ENCODE results near the gene UBE2E2. TPM values are rescaled to one million over a fixed set of nuclear protein-coding genes. Genes with fewer than 3 reads are reported as not detected.
"Not testable (repeated sequence)": the region's sequence is repeated elsewhere in the genome, so short reads cannot be mapped to it uniquely, and the experiment has no call there.

Gene UBE2E2
- total and polyA plus RNA-seq, 12 donors = 19.5 to 63.8 (median 52.2) TPM

DNA sequence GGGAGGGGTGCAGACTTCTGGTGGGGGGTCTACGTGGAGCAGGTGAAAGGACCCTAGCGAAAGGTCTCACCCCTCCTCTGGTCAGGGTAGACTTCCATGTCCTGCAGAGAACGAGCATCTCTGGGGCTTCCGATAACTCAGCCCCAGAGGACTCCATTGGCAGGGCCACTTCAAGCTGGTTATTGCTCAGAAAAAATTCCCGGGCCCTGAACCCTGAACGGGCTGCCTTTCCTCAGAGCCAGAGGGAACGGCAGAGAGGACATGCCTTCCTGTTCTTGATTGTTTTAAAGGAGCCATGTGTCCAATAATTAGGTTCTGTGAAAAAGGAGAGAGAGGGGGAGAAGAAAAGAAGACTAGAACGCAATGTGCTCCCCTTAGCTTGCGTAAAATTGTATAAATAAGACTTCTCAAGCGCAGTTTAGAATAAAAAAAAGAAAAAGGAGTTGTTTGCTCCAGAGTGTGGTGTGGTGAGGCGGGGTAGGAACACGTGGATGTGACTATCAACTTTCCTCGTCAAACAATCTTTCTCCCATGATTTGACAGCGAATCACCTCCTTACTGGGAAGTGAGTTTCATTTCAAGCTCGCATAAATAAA, 409.3 kb downstream of the UBE2E2 start:
- WGBS, 2 donors = 43 to 50% methylated on average over 15 of the region's 15 CpGs
- peak overlapping the region in 7 of 10 donors; percentile 2 to 38 (median 34) for H3K4me3 ChIP-seq
- peaks cover 0 to 16% (median 12%) of the 10 kb centered on the region in 9 donors for H3K4me1 ChIP-seq
- peak overlapping the region; percentile 36 to 69 (median 54) for H3K27ac ChIP-seq
- peak; percentile 48 to 86 (median 76) for ATAC-seq
- no peaks in the 10 kb centered on the region for H3K36me3 ChIP-seq
- H3K27me3 ChIP-seq = no peaks in the 10 kb centered on the region
- peaks cover 0 to 2% (median 0%) of the 10 kb centered on the region in 11 donors for H3K9me3 ChIP-seq
- intact Hi-C loops (cut with DNase I) = no loop called here
- TF ChIP-seq CTCF (IDR thresholded peaks at IDR 0.05) = no peak
- peak in 1 of 2 donors; percentile 15 for DNase-seq

DNA sequence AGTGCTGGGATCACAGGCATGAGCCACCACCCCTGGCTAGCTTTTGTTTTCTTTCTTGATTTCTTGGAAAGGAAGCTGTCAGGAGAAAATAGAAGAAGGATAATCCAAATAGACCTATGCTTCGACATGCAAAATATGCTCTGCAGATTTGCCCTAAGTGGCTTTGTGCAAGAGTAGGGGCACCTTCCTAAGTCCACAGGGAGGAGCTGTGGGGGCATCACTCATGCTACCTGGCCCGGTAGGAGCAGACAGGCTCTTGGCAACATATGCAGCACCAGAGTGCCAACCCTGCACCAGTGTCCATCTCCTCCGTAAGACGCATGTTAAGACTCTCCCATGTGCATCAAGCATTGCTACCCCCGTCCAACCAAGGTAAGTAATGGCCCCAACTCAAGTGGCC, 411.9 kb downstream of the UBE2E2 start:
- WGBS, 2 donors = 95 to 98% methylated on average over 5 of the region's 5 CpGs
- intact Hi-C loops (cut with DNase I) = no loop called here
- Histone ChIP-seq H3K4me3 (no peak overlapping the region), H3K27ac (no peak overlapping the region), H3K9me3 (peaks cover 0 to 5% (median 0%) of the 10 kb centered on the region in 11 donors), H3K36me3 (no peaks in the 10 kb centered on the region), H3K4me1 (peaks cover 0 to 16% (median 12%) of the 10 kb centered on the region in 9 donors), H3K27me3 (no peaks in the 10 kb centered on the region)
- ATAC-seq (no peak), DNase-seq (no peak)
- no peak for TF ChIP-seq CTCF (IDR thresholded peaks at IDR 0.05)

DNA sequence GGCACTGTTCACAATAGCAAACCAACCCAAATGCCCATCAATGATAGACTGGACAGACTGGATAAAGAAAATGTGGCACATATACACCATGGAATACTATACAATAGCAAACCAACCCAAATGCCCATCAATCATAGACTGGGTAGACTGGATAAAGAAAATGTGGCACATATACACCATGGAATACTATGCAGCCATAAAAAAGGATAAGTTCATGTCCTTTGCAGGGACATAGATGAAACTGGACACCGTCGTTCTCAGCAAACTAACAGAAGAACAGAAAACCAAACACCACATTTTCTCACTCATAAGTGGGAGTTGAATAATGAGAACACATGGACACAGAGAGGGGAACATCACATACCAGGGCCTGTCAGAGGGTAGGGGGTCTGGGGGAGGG, 415.3 kb downstream of the UBE2E2 start:
- intact Hi-C loops (cut with DNase I); H3K36me3 ChIP-seq; H3K27ac ChIP-seq; H3K4me3 ChIP-seq; H3K27me3 ChIP-seq; DNase-seq; H3K4me1 ChIP-seq; ATAC-seq: not testable (repeated sequence)
- WGBS, 2 donors = 96 to 98% methylated on average over 2 of the region's 2 CpGs
- H3K9me3 ChIP-seq = peaks cover 0 to 15% (median 0%) of the 10 kb centered on the region in 11 donors

- no peaks in the 10 kb centered on the region for H3K27me3 ChIP-seq
- no peak overlapping the region for H3K4me3 ChIP-seq
- peak in 1 of 2 donors; percentile 18 for DNase-seq
- peak in 3 of 8 donors; percentile 27 to 34 (median 30) for ATAC-seq
- TF ChIP-seq CTCF (IDR thresholded peaks at IDR 0.05) = no peak
- WGBS, 2 donors = 76 to 79% methylated on average over 12 of the region's 12 CpGs
- peaks cover 0 to 26% (median 4%) of the 10 kb centered on the region in 11 donors for H3K9me3 ChIP-seq
- no peaks in the 10 kb centered on the region for H3K36me3 ChIP-seq
- intact Hi-C loops (cut with DNase I) = no loop called here
- no peaks in the 10 kb centered on the region for H3K4me1 ChIP-seq
- H3K27ac ChIP-seq = no peak overlapping the region
Measured at GRCh38 chr3:23619705-23620637, 416.8 kb downstream of the UBE2E2 start.
